ENCODE data around the gene UBQLN1. TPM values are rescaled to one million over a fixed set of nuclear protein-coding genes. Genes with fewer than 3 reads are reported as not detected.
A peak's percentile ranks its signal among the peaks of the same experiment; 100 is the strongest.

The UBQLN1 gene
- total RNA-seq, 2 donors from 2014 or later, result 114 to 119 TPM

DNA sequence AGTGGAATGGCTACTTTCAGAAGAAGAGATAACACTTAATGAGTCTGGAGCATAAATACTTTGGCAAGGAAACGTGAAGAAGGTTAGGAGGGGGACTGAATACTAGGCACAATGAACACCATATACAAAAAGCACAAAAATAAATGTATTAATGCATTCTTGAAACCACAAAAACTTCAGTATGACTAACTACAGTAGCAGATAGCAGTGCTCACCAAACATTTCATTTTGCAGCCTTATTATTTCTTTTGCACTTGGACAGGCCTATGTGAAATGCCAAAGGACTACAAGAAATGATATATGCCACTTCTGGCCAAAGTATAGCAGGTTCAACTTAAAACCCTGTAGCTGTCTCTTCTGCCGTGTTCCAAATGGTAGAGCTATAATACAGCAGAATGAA is 26.3 kb downstream of the UBQLN1 start:
- WGBS, 2 experiments (ENCODE audit: insufficient coverage in 1 of 2, insufficient read length in 1 of 2), result 91 to 96% methylated on average over 1 to 2 of the region's 2 CpGs
- peaks cover 15% of the 10 kb centered on the region for H3K9me3 ChIP-seq (ENCODE audit: control insufficient read depth, low read length)
- no peak overlapping the region for H3K9ac ChIP-seq (ENCODE audit: extremely low read depth, low read length, poor library complexity, severe bottlenecking)
- H3K36me3 ChIP-seq (ENCODE audit: control insufficient read depth, insufficient read depth, low read length), result peaks cover 78% of the 10 kb centered on the region
- Mint-ChIP-seq H3K27me3 (ENCODE audit: insufficient read depth) (no peaks in the 10 kb centered on the region), H3K4me3 (no peak overlapping the region), H3K4me1 (peaks cover 15% of the 10 kb centered on the region), H3K9me3 (no peaks in the 10 kb centered on the region), H3K36me3 (ENCODE audit: low read depth) (peaks cover 64% of the 10 kb centered on the region), H3K27ac (no peak overlapping the region)
- no peak for DNase-seq
- H3K27ac ChIP-seq (ENCODE audit: low read depth, low read length), result no peak overlapping the region
- no peak overlapping the region for H3K4me3 ChIP-seq (ENCODE audit: low read length)
- no peaks in the 10 kb centered on the region for H3K27me3 ChIP-seq (ENCODE audit: control insufficient read depth, insufficient read depth, low read length, poor library complexity, severe bottlenecking)
- TF ChIP-seq, protein P1, sequence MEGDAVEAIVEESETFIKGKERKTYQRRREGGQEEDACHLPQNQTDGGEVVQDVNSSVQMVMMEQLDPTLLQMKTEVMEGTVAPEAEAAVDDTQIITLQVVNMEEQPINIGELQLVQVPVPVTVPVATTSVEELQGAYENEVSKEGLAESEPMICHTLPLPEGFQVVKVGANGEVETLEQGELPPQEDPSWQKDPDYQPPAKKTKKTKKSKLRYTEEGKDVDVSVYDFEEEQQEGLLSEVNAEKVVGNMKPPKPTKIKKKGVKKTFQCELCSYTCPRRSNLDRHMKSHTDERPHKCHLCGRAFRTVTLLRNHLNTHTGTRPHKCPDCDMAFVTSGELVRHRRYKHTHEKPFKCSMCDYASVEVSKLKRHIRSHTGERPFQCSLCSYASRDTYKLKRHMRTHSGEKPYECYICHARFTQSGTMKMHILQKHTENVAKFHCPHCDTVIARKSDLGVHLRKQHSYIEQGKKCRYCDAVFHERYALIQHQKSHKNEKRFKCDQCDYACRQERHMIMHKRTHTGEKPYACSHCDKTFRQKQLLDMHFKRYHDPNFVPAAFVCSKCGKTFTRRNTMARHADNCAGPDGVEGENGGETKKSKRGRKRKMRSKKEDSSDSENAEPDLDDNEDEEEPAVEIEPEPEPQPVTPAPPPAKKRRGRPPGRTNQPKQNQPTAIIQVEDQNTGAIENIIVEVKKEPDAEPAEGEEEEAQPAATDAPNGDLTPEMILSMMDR (conservative IDR thresholded peaks at IDR 0.05), result no peak
- no peaks in the 10 kb centered on the region for H3K4me1 ChIP-seq (ENCODE audit: control insufficient read depth, insufficient read depth, low read length)

DNA sequence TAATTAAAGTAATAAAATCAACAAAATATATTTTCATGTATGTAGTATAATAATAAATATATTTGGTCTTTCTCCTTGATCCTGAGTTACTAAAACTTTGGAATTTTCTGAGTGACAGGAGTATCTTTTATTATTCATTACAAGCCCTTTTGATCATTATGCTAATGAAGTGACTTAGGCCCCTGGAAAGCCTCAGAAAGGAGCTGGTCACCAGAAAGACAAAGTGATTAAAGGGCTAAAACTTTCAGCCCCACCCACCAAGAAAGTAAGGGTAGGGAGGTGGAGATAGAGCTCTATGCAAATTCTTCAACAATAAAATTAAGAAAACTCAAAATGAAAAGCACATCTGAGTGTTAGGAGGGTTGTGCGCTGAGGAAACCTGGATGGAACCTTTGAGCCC is 27.5 kb downstream of the UBQLN1 start:
- Mint-ChIP-seq H3K4me1 (peaks cover 15% of the 10 kb centered on the region), H3K9me3 (no peaks in the 10 kb centered on the region), H3K4me3 (no peak overlapping the region), H3K36me3 (ENCODE audit: low read depth) (peaks cover 71% of the 10 kb centered on the region), H3K27me3 (ENCODE audit: insufficient read depth) (no peaks in the 10 kb centered on the region), H3K27ac (peak overlapping the region; percentile 55)
- H3K27me3 ChIP-seq (ENCODE audit: control insufficient read depth, insufficient read depth, low read length, poor library complexity, severe bottlenecking), result no peaks in the 10 kb centered on the region
- H3K4me3 ChIP-seq (ENCODE audit: low read length), result no peak overlapping the region
- peaks cover 84% of the 10 kb centered on the region for H3K36me3 ChIP-seq (ENCODE audit: control insufficient read depth, insufficient read depth, low read length)
- H3K4me1 ChIP-seq (ENCODE audit: control insufficient read depth, insufficient read depth, low read length), result no peaks in the 10 kb centered on the region
- peaks cover 12% of the 10 kb centered on the region for H3K9me3 ChIP-seq (ENCODE audit: control insufficient read depth, low read length)
- no peak overlapping the region for H3K27ac ChIP-seq (ENCODE audit: low read depth, low read length)
- TF ChIP-seq, protein P1 (conservative IDR thresholded peaks at IDR 0.05), result no peak
- no peak overlapping the region for H3K9ac ChIP-seq (ENCODE audit: extremely low read depth, low read length, poor library complexity, severe bottlenecking)
- DNase-seq, result no peak
- 100% methylated on average over 1 of the region's 1 CpG; no CpG with 5 or more reads in 1 of the 2 experiments for WGBS, 2 experiments (ENCODE audit: insufficient coverage in 1 of 2, insufficient read length in 1 of 2)

DNA sequence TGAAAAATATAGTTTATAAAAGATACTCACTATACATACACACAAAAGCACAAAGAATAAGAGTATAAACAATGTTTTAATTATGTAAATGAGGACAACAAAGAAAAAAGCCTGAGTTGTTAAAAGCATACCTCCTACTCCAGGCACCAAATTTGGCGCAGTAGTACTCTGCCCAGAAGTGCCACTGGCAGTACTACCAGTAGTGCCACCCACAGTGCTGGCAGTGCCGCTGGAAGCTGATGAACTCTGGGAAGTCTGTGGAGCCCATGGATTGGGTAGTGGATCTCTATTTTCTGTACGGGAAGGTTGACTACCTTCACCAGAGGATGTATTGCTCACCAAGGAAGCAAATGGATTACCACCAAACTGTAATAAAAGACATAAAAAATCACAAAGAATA is 30.2 kb downstream of the UBQLN1 start:
- H3K9me3 ChIP-seq (ENCODE audit: control insufficient read depth, low read length), result peaks cover 6% of the 10 kb centered on the region
- Mint-ChIP-seq H3K27ac (no peak overlapping the region), H3K9me3 (no peaks in the 10 kb centered on the region), H3K27me3 (ENCODE audit: insufficient read depth) (no peaks in the 10 kb centered on the region), H3K4me1 (peaks cover 10% of the 10 kb centered on the region), H3K36me3 (ENCODE audit: low read depth) (peaks cover 80% of the 10 kb centered on the region), H3K4me3 (no peak overlapping the region)
- no peaks in the 10 kb centered on the region for H3K27me3 ChIP-seq (ENCODE audit: control insufficient read depth, insufficient read depth, low read length, poor library complexity, severe bottlenecking)
- TF ChIP-seq, protein P1 (conservative IDR thresholded peaks at IDR 0.05), result no peak
- no peak overlapping the region for H3K27ac ChIP-seq (ENCODE audit: low read depth, low read length)
- 97 to 100% methylated on average over 1 to 3 of the region's 3 CpGs for WGBS, 2 experiments (ENCODE audit: insufficient coverage in 1 of 2, insufficient read length in 1 of 2)
- peaks cover 93% of the 10 kb centered on the region for H3K36me3 ChIP-seq (ENCODE audit: control insufficient read depth, insufficient read depth, low read length)
- no peak overlapping the region for H3K9ac ChIP-seq (ENCODE audit: extremely low read depth, low read length, poor library complexity, severe bottlenecking)
- H3K4me3 ChIP-seq (ENCODE audit: low read length), result no peak overlapping the region
- no peak for DNase-seq
- no peaks in the 10 kb centered on the region for H3K4me1 ChIP-seq (ENCODE audit: control insufficient read depth, insufficient read depth, low read length)

Measured in endodermal cell (in vitro differentiated cells).